Gastroesophageal sphincter (tissue), 4 donors: ENCODE results near the gene QKI. TPM values are rescaled to one million over a fixed set of nuclear protein-coding genes. Genes with fewer than 3 reads are reported as not detected.

ENCODE experiments used
- ATAC-seq: fragments of 150-250 bp; one replicate; pipeline ENCODE4 v1.9.1; 2016; ENCODE audit warnings: mild to moderate bottlenecking, moderate library complexity
- H3K27ac ChIP-seq, 4 donors: fragments of 200-600 bp; sonication (generic) in 3 of 4; 1 replicate in 3 of 4; 2 replicates in 1 of 4; pipeline ENCODE4 v1.5.1; 2016 to 2019
- H3K27me3 ChIP-seq: fragments of 200-600 bp; sonication (generic); one replicate; pipeline ENCODE4 v1.5.1; 2019
- H3K36me3 ChIP-seq, 2 donors: fragments of 200-600 bp; sonication (generic); one replicate each; pipeline ENCODE4 v1.5.1; 2019; ENCODE audit warnings: control low read depth in 1 of 2
- H3K4me1 ChIP-seq, 3 donors: fragments of 200-600 bp; sonication (generic); 1 replicate in 2 of 3; 2 replicates in 1 of 3; pipeline ENCODE4 v1.5.1; 2016 to 2019; ENCODE audit warnings: control low read depth in 2 of 3
- H3K4me3 ChIP-seq, 2 donors: fragments of 200-600 bp; sonication (generic); one replicate each; pipeline ENCODE4 v1.5.1; 2019; ENCODE audit warnings: mild to moderate bottlenecking in 1 of 2, moderate library complexity in 1 of 2
- H3K9me3 ChIP-seq, 3 donors: fragments of 200-600 bp; sonication (generic); one replicate each; pipeline ENCODE4 v1.5.1; 2017 to 2019; ENCODE audit warnings: control low read depth in 2 of 3
- CTCF ChIP-seq, 4 experiments: fragments of 200-600 bp in 2 of 4; fragments of 450-650 bp in 2 of 4; sonication (generic) in 1 of 4; IDR thresholded peaks; one replicate each; pipeline ENCODE4 v1.5.1; 2017 to 2019; ENCODE audit warnings: antibody characterized with exemption in 4 of 4, mild to moderate bottlenecking in 2 of 4, moderate library complexity in 2 of 4
- EP300 ChIP-seq: sonication (generic); formaldehyde crosslinking; IDR thresholded peaks from one replicate; pipeline ENCODE4 v1.6.1; 2017; ENCODE audit warnings: antibody characterized with exemption, mild to moderate bottlenecking
- POLR2A ChIP-seq, 2 donors: fragments of 450-650 bp; IDR thresholded peaks; one replicate each; pipeline ENCODE4 v1.6.1; 2017; ENCODE audit warnings: antibody characterized with exemption in 2 of 2, mild to moderate bottlenecking in 2 of 2, moderate library complexity in 1 of 2
- POLR2AphosphoS5 ChIP-seq: sonication (generic); formaldehyde crosslinking; IDR thresholded peaks from one replicate; pipeline ENCODE4 v1.6.1; 2017; ENCODE audit warnings: antibody characterized with exemption
- WGBS, 2 donors: methylation state at CpG; one replicate each; pipeline ENCODE4 v1.1.5; 2018; ENCODE audit warnings: low coverage in 1 of 2; 5-methylcytosine and 5-hydroxymethylcytosine counted together
- total RNA-seq, 4 donors: library from RNA; depleted of rRNA; stranded (reverse); fragments of >200 nt; gene quantifications; one replicate each; pipeline ENCODE4 v1.1.0, GENCODE V29; 2016

The QKI gene
- total RNA-seq, 4 donors from 2014 or later, result 170 to 249 (median 227) TPM

DNA sequence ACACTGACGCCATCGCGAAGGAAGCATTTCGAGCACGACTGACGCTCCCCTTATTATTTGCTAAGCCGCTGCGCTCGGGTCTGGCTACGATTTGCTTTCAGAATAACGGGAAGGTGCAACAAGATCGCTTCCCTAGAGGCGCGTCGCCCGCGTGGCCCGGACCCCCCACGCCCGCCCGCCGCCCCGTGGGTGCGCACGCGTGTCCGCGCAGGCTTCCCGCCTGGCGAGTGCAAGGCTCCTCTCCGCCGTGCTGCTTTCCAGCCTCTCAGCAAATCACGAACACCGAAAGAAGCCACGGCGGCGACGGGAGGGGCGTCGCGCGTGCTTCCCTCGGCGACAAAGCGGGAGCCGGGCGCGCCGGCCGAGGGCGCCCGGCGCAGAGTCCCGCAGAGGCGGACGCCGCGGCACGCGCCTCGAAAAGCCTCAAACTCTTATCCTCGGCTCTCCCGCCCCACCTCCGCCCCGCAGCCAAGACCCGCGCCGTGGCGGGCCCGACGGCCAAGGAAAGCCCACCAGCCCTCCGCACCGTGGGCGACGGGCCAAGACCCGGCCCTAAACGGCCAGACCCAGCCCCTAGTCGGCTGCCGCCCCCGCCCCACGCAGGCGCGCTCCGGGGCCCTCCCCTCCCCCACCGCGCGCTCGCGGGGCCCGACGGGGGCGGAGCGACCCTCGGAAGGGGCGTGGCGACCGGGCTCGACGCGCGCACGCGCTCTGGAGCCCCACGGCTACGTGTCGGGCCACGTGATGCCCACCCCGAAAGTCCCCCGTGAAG is 987 bp upstream of the QKI start:
- Histone ChIP-seq H3K9me3 (no peaks in the 10 kb centered on the region), H3K4me3 (peak overlapping the region; percentile 88 to 100), H3K4me1 (peaks cover 0 to 25% (median 0%) of the 10 kb centered on the region in 3 donors), H3K36me3 (no peaks in the 10 kb centered on the region), H3K27ac (peak overlapping the region; percentile 99 to 100 (median 100)), H3K27me3 (no peaks in the 10 kb centered on the region)
- 0% methylated on average over 6 of the region's 109 CpGs; no CpG with 5 or more reads in 1 of the 2 donors for WGBS, 2 donors
- peak; percentile 82 for ATAC-seq
- TF ChIP-seq POLR2AphosphoS5 (peak; percentile 59), POLR2A (IDR thresholded peaks at IDR 0.05) (peak; percentile 69 to 83), CTCF (IDR thresholded peaks at IDR 0.05) (no peak)

DNA sequence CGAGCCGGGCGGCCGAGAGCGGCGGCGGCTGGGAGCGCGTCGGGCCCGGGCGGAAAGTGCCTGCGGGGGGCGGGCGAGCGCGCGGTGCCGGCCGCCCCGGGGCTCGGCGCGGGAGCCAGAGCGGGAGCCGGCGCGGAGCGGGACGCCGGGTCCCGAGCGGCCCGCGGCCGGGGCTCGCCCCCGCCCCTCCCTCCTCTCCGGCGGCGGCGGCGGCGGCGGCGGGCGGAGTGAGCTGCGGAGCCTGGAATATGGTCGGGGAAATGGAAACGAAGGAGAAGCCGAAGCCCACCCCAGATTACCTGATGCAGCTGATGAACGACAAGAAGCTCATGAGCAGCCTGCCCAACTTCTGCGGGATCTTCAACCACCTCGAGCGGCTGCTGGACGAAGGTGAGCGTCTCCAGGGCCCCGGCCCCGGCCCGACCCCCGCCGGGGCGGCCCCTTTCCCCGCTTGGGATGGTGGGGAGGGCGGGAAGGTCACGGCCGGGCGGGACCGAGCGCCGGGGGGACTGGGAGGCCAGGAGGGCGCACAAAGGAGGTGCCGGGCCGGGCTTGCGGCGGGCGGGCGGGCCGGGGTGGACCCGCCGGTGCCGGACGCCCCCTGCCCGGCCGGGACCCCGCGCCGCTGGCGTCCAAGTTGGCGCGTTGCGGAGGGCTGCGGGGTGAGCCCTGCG is 565 bp downstream of the QKI start:
- Histone ChIP-seq H3K27ac (peak overlapping the region; percentile 99 to 100 (median 100)), H3K27me3 (no peaks in the 10 kb centered on the region), H3K36me3 (no peaks in the 10 kb centered on the region), H3K4me3 (peak overlapping the region; percentile 99 to 100), H3K9me3 (no peaks in the 10 kb centered on the region), H3K4me1 (peaks cover 0 to 41% (median 0%) of the 10 kb centered on the region in 3 donors)
- 20% methylated on average over 2 of the region's 94 CpGs; no CpG with 5 or more reads in 1 of the 2 donors for WGBS, 2 donors
- no peak for ATAC-seq
- no peak for TF ChIP-seq CTCF (IDR thresholded peaks at IDR 0.05)
- TF ChIP-seq EP300, result no peak
- no peak for TF ChIP-seq POLR2AphosphoS5
- no peak for TF ChIP-seq POLR2A (IDR thresholded peaks at IDR 0.05)

DNA sequence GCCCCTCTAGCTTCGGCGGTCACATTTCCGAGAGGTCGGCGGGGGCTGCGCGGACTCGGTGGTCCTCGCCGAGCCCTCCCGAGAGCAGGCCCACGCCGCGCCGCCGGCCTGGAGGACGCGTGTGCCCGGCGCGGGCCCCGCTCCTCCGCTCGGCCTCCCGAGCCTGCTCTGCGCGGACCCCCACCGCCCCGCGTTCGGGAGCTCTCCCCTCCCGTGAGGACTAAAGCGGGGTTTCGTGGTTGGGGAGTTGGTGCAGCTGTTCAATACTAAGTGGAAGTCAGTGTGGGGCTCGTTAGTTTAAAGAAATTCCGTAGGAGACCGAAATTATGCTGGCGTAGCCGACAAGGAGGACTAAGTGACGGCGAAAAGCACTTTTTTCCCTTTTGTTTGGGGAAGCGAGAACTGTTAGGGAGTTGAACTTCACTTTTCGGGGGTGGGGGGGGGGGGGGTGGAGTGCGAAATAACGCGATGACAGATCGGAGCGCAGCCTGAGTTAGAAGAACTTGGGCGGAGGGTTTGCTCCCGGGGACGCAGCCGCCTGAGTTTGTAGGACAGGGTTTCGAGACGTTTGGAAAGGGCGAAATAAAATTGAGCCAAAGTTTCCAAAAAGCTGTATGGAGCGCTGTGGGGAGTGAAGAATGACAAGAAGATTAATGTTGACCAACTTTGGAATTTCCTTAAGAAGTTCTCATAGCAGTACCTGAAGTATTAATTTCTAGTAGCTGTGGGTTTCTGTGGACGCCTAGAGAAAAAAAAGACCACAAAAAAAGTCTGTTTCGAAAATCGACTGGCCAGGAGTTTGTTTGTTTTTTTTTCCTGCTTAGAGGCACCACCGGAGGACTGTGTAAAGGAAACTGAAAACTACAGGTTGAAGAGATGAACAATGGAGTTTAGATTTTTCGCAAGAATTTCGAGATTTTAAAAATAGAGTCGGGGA is 1.4 kb downstream of the QKI start:
- H3K36me3 ChIP-seq, result no peaks in the 10 kb centered on the region
- ATAC-seq, result no peak

More for the DNA sequence above, 1.4 kb downstream of the QKI start:
- H3K9me3 ChIP-seq, result no peaks in the 10 kb centered on the region
- peak overlapping the region; percentile 99 to 100 (median 100) for H3K27ac ChIP-seq
- whole genome bisulfite sequencing, 2 donors, result 0% methylated on average over 7 to 21 of the region's 63 CpGs
- TF ChIP-seq CTCF (IDR thresholded peaks at IDR 0.05), result no peak
- TF ChIP-seq EP300, result no peak
- peak; percentile 7 to 17 for TF ChIP-seq POLR2A (IDR thresholded peaks at IDR 0.05)
- TF ChIP-seq POLR2AphosphoS5, result peak; percentile 7
- peak overlapping the region; percentile 99 to 100 for H3K4me3 ChIP-seq
- peaks cover 6 to 49% (median 7%) of the 10 kb centered on the region in 3 donors for H3K4me1 ChIP-seq
- no peaks in the 10 kb centered on the region for H3K27me3 ChIP-seq
